H54 (cell line): ENCODE measurements around the gene CD9.

Source experiments
- DNase-seq: peaks from one replicate; pipeline ENCODE4 v3.0.0; 2011; ENCODE audit warnings: low spot score, mixed read lengths; ENCODE audit not compliant: insufficient read length
- FAIRE-seq: peaks from 3 replicates; lab custom pipeline; 2011; peaks lifted over from hg19 to GRCh38; lab: Jason Lieb, UNC
- POLR2A ChIP-seq: IDR thresholded peaks from 2 replicates; pipeline ENCODE4 v1.6.1; 2011; ENCODE audit warnings: low read depth, mild to moderate bottlenecking, low read length

CD9 gene

GRCh38 chr12:6228535-6229223 lies 28.5 kb downstream of the CD9 start:
- FAIRE-seq (no peak), DNase-seq (no peak)

GRCh38 chr12:6229224-6230218 lies 29.3 kb downstream of the CD9 start:
- peak; percentile 38 for DNase-seq
- TF ChIP-seq POLR2A: no peak
- FAIRE-seq: no peak

More at GRCh38 chr12:6228535-6229223, 28.5 kb downstream of the CD9 start:
- TF ChIP-seq POLR2A: no peak

- TF ChIP-seq POLR2A: no peak
- no peak for FAIRE-seq
- DNase-seq: no peak
These were observed 30.3 kb downstream of the CD9 start for GRCh38 chr12:6230321-6231110.

GRCh38 chr12:6231359-6232268 lies 31.4 kb downstream of the CD9 start:
- DNase-seq (no peak), FAIRE-seq (no peak)
- no peak for TF ChIP-seq POLR2A

- TF ChIP-seq POLR2A: no peak
- FAIRE-seq: no peak
- no peak for DNase-seq
These were observed 33.1 kb downstream of the CD9 start for GRCh38 chr12:6233121-6233971.

- no peak for DNase-seq
- no peak for TF ChIP-seq POLR2A
- no peak for FAIRE-seq
These were observed 34.0 kb downstream of the CD9 start for GRCh38 chr12:6234214-6234613.

GRCh38 chr12:6234906-6235305 lies 34.7 kb downstream of the CD9 start:
- DNase-seq: no peak
- FAIRE-seq: no peak
- no peak for TF ChIP-seq POLR2A

GRCh38 chr12:6235499-6235898 lies 35.3 kb downstream of the CD9 start:
- DNase-seq (no peak), FAIRE-seq (no peak)
- TF ChIP-seq POLR2A: no peak

- FAIRE-seq: no peak
- no peak for DNase-seq
- no peak for TF ChIP-seq POLR2A
These were observed 35.9 kb downstream of the CD9 start for GRCh38 chr12:6235906-6236640.

- no peak for FAIRE-seq
These were observed 36.4 kb downstream of the CD9 start for GRCh38 chr12:6236641-6236940.

GRCh38 chr12:6237830-6238229 lies 37.6 kb downstream of the CD9 start:
- no peak for TF ChIP-seq POLR2A
- FAIRE-seq (no peak), DNase-seq (no peak)

More at GRCh38 chr12:6236641-6236940, 36.4 kb downstream of the CD9 start:
- DNase-seq: no peak
- no peak for TF ChIP-seq POLR2A

- no peak for FAIRE-seq
- TF ChIP-seq POLR2A: no peak
- DNase-seq: no peak
These were observed 38.7 kb downstream of the CD9 start for GRCh38 chr12:6238875-6239274.
